GM20000 (cell line): ENCODE measurements around the gene HPCAL1.
"Not testable (repeated sequence)": the region's sequence is repeated elsewhere in the genome, so short reads cannot be mapped to it uniquely, and the experiment has no call there.

Experiments
- DNase-seq: peaks from one replicate; pipeline ENCODE4 v3.0.0; 2012; ENCODE audit warnings: low spot score
- CTCF ChIP-seq: IDR thresholded peaks from 2 replicates; pipeline ENCODE4 v1.5.1; 2012; ENCODE audit warnings: mild to moderate bottlenecking, control low read depth; ENCODE audit errors: extremely low read depth, missing control alignments

HPCAL1 gene

GRCh38 chr2:10286216-10287037 lies 16.3 kb upstream of the HPCAL1 start:
- TF ChIP-seq CTCF = no peak
- no peak for DNase-seq

GRCh38 chr2:10287761-10288160 lies 14.9 kb upstream of the HPCAL1 start:
- TF ChIP-seq CTCF = no peak
- DNase-seq = no peak

- no peak for DNase-seq
- no peak for TF ChIP-seq CTCF
These were observed 14.1 kb upstream of the HPCAL1 start for GRCh38 chr2:10288606-10289005.

- TF ChIP-seq CTCF = no peak
- DNase-seq = no peak
These were observed 13.4 kb upstream of the HPCAL1 start for GRCh38 chr2:10289352-10289751.

- TF ChIP-seq CTCF = no peak
- DNase-seq = no peak
These were observed 12.8 kb upstream of the HPCAL1 start for GRCh38 chr2:10289891-10290290.

GRCh38 chr2:10291376-10291775 lies 11.3 kb upstream of the HPCAL1 start:
- not testable (repeated sequence) for DNase-seq

GRCh38 chr2:10292033-10292432 lies 10.7 kb upstream of the HPCAL1 start:
- TF ChIP-seq CTCF = no peak
- no peak for DNase-seq

GRCh38 chr2:10293603-10294002 lies 9.1 kb upstream of the HPCAL1 start:
- no peak for TF ChIP-seq CTCF
- no peak for DNase-seq
